Erythroblast (primary cell): ENCODE measurements around the gene SCTR.
A peak's percentile ranks its signal among the peaks of the same experiment; 100 is the strongest.
"Not testable (repeated sequence)": the region's sequence is repeated elsewhere in the genome, so short reads cannot be mapped to it uniquely, and the experiment has no call there.

ENCODE experiments used
- DNase-seq, 2 experiments: peaks; one replicate each; lab custom pipeline; 2025; lab: John Stamatoyannopoulos, UW
- GATA1 ChIP-seq: IDR thresholded peaks from 2 replicates; pipeline ENCODE4 v1.6.1; 2011; ENCODE audit warnings: low read depth, mild to moderate bottlenecking, control low read depth, low read length, moderate library complexity
- POLR2A ChIP-seq: IDR thresholded peaks from 2 replicates; pipeline ENCODE4 v1.6.1; 2011; ENCODE audit warnings: mild to moderate bottlenecking, low read length

Gene SCTR

DNA sequence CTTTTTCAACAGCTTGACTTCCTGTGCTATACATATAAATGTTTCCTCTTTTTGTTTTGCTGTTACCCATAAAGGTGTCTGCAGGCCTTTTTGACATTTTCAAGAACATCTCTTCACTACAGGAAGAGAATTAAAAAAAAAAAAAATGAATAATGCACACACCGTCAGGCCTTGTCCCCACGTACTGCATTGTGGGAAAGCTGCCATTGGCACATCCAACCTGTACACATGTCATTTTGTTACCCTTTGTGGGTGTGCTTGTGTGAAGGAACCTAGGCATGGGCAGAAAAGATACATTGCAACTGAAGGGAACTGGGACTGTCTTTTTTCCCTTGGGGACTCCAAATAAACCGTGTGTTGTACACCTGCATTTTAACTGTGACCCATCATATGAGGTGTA is 109.4 kb downstream of the SCTR start:
- TF ChIP-seq POLR2A (no peak), GATA1 (no peak)
- DNase-seq: no peak

DNA sequence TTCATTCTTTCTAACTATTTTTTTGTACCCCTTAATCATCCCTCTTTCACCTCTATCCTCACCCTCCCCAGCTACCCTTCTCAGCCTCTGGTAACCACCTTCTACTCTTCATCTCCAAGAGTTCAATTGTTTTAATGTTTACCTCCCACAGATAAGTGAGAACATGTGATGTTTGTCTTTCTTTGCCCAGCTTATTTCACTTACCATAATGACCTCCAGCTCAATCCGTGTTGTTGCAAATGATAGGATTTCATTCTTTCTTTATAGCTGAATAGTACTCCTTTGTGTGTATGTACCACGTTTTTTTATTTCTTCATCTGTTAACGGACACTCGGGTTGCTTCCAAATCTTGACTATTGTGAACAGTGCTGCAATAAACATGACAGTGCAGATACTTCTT is 114.8 kb downstream of the SCTR start:
- TF ChIP-seq POLR2A (no peak), GATA1 (no peak)

DNA sequence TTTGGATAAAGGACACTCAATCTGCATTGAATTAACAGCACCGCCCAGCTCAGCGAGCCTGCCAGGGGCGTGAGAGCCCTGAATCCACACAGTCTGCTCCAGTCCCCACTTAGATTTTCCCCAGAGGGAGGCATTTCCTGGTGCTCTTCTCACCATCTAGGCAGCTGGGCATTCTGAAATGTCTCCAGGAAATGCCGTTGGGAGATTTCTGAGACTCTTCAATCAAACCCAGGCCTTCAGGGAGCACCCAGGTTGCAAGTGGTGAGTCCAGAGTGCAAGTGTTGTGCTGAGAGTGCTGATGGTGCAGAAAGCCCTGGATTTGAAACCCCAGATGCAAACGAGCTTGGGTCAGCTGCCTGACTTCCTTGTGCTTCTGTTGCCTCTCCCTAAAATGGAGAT is 116.1 kb downstream of the SCTR start:
- no peak for DNase-seq
- TF ChIP-seq POLR2A (no peak), GATA1 (no peak)

More for the DNA sequence above, 114.8 kb downstream of the SCTR start:
- no peak for DNase-seq

DNA sequence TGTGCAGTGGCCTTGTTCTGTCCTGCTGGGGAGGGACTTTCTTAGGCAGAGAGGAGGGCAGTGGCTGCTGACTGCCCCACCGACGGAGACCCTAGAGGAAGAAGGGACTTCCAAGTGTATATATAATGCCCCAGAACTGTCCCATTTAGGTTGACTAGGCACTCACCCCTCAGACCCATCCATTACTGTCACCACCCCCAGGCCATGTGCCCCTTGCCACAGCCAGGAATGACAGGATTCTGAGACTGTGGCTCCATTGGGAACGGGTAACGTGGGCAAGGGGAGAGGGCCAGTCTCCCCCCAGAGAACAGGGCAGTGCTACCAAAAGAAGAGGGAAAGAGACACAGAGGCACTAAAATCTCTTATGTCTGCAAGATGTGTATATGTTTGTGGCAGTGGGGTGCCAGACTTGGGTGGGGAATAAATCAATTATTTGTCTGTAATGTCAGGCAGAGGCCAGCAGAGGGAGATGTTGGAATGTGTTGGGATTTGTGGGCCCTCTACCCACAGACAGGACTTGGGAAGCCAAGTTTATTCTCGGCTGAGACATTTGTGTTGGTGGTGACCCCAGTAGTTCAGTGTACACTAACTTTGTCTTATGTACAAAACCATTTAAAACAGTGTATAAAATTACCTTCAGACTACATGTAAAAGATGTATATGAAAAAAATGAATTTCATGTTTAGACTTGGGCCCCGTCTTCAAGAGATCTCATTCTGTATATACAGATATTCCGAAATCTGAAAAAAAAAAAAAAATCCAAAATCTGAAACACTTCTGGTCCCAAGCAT is 116.7 kb downstream of the SCTR start:
- no peak for TF ChIP-seq POLR2A
- TF ChIP-seq GATA1: no peak
- peak; percentile 51 to 72 for DNase-seq

DNA sequence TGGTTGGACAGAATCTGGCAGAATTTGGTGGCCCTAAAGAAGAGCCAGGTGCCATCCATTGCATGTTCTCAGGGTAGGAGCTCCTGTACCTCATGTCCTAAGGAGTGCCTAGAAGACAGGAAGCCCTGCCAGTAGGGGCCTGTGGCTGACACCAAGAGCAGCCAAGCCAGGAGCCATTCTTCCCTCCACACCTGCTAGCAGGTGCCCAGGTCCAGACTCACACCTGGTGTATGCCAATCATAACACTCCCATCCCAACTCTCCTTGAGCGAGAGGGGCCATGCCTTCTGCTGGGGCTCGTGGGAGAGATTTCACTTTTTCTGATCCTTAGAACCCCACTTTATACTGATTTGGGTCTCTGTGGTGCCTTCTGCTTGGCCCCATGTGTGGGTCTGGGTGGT is 119.1 kb downstream of the SCTR start:
- DNase-seq: no peak
- no peak for TF ChIP-seq GATA1
- TF ChIP-seq POLR2A: no peak

DNA sequence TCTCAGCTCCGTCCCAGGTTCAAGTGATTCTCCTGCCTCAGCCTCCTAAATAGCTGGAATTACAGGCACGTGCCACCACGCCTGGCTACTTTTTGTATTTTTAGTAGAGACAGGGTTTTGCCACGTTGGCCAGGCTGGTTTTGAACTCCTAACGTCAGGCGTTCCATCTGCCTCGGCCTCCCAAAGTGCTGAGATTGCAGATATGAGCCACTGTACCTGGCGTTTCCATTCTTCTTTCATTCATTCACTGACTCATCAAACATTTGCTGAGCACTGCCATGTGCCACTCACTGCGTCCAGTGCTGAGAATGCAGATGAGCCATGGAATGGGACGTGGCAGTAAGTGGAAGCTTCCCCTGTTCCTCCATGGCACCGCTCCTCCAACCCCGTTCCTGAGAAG is 120.7 kb downstream of the SCTR start:
- not testable (repeated sequence) for DNase-seq

DNA sequence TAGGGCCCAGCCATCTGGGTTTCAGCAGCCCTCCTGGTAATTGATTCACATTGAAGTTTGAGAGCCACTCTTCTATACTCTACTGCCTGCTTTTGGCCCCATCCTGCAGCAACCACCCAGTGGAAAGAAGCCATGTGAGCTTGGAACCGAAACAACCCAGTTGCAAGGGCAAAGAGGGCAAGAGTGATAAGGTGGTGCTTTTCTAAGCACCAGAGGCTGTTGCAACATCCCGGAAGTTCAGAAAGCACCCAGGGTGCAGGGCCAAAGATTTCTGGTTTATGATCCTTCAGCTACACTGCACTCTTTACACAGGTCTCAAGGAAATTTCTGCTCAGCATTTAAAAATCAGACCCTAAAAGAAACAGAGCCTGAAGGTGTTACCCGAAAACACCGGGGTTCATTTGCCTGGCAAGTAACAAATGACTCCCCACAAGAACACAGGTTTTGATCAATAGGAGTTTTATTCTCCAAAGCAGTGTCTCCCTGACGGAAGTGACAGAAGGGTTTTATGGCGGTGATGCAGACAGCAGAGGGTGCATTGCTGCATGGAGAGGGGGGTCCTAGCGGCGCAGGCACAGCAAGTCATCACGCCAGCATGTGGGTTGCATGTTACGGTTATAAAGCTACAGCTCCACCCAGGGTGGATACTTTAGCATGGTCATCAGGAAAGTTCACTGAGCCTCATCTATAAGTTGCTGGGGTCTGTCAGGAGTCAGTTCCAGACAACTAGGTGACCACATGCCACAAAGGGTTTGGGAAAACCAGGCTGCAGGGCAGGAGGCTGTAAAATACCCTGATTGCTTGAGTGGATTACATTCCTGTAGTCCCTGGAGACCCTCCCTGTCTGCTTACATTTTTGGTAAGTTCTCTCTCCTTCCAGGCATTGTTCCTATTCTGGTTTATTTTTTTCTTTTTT is 121.4 kb downstream of the SCTR start:
- DNase-seq: no peak
- no peak for TF ChIP-seq POLR2A
- TF ChIP-seq GATA1: no peak

DNA sequence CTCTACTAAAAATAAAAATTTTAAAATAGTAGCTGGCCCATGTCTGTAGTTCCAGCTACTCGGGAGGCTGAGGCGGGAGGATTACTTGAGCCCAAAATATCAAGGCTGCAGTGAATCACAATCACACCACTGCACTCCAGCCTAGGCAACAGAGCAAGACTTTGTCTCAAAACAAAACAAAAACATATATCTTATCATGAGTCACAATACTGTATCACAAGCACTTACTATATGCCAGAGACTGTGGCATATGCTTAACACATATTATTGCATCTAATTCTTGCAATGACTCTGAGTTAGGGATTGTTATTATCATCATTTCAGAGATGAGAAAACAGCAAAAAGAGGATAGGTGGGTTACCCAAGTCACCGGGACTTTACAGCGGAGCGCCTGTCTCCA is 122.2 kb downstream of the SCTR start:
- no peak for TF ChIP-seq GATA1
- no peak for TF ChIP-seq POLR2A
- DNase-seq: no peak

DNA sequence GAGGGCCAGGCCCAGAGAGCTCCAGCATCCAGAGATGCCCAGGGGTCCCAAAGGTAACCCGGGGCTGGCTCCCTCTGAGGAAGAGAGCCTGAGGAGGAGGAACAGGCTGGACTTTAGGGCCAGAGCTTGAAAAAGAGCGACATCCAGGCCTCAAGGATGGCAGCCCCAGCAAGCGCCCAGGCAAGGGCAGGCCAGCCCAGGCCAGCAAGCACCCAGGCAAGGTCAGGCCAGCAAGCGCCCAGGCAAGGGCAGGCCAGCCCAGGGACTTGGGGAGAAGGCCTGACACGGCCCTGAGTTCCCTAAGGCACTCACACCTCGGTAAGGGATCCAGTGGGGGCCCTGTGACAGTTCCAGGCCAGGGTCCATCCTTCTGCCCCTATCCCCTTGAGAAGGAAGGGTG is 127.1 kb downstream of the SCTR start:
- TF ChIP-seq GATA1: no peak
- no peak for TF ChIP-seq POLR2A

DNA sequence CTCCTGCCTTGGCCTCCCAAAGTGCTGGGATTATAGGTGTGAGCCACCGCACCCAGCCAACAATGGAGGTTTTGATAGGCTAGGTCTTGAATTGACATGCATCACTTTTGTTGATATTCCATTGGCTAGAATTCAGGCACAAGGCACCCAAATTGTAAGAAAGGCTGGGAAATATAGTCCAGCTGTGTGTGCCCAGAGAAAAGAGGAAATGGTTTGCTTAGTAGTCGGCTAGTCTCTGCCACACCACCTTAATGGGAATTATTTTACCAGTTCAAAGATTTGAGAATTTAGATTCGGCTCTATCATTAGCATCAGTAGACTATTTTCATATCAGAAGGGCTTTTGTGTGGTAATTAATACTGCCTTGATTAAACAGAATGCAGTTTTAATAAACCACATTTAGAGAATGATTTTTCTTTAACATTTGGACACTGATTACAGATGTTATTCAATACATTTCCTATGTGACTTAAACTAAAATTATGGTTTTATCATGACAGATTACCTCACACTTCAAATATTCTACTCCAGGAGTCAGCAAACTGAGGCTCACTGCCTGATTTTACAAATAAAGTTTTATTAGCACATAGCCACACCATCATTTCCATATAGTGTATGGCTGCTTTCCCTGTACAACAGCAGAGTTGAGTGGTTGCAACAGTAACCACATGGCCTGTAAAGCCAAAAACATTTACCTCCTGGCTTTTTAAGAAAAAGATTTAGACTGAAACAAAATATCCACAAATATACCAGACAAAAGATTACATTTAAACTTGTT is 130.1 kb downstream of the SCTR start:
- DNase-seq: no peak
- TF ChIP-seq GATA1: no peak
- no peak for TF ChIP-seq POLR2A

More for the DNA sequence above, 127.1 kb downstream of the SCTR start:
- DNase-seq: no peak
